ENCODE results near the gene RCC2. TPM values are rescaled to one million over a fixed set of nuclear protein-coding genes. Genes with fewer than 3 reads are reported as not detected.

The RCC2 gene
- polyA plus RNA-seq, 2 of the 4 experiments (the other 2 are of a cell fraction) = 60.9 to 90.0 TPM

- ChIA-PET CTCF (interaction anchor here (0.9 to 2.1 kb wide), 4 partner anchors 8 to 176 kb away, joined by 3 to 9 read pairs (median 3); no protein-coding TSS in a partner anchor), POLR2A (no interaction called here)
- no peak for ATAC-seq
These were observed 46.8 kb upstream of the RCC2 start for GRCh38 chr1:17486242-17486641.

More at GRCh38 chr1:17486242-17486641, 46.8 kb upstream of the RCC2 start:
- Histone ChIP-seq H3K27ac (no peak overlapping the region), H3K9me3 (no peaks in the 10 kb centered on the region), H3K4me2 (no peak overlapping the region), H3K4me1 (0 out of 3 replicates have a peak, but pooled peaks cover 4% of the 10 kb centered on the region), H3K4me3 (no peak overlapping the region)
- FAIRE-seq (no peak), DNase-seq (ENCODE audit: low read depth in 1 of 2, low spot score in 1 of 2) (no peak)
- no peak for TF ChIP-seq CTCF (IDR thresholded peaks at IDR 0.05)
- TF ChIP-seq HMGXB4 (CRISPR knock-in tag; IDR thresholded peaks at IDR 0.05; ENCODE audit: borderline replicate concordance) = no peak
- TF ChIP-seq CBX8 (IDR thresholded peaks at IDR 0.05) = no peak
- TF ChIP-seq ZSCAN20 (CRISPR knock-in tag; IDR thresholded peaks at IDR 0.05) = no peak
- TF ChIP-seq MAZ (IDR thresholded peaks at IDR 0.05; ENCODE audit: borderline replicate concordance, low read depth, low read length) = no peak
- TF ChIP-seq PHF8 (IDR thresholded peaks at IDR 0.05; ENCODE audit: borderline replicate concordance, low read depth) = no peak
- no peak for TF ChIP-seq JUNB (IDR thresholded peaks at IDR 0.05)
- TF ChIP-seq REST (IDR thresholded peaks at IDR 0.05) = no peak
- TF ChIP-seq NFE2L2 (conservative IDR thresholded peaks at IDR 0.05; ENCODE audit: low read length) = no peak
- no peak for TF ChIP-seq PBX3 (IDR thresholded peaks at IDR 0.05)
- TF ChIP-seq RAD21 (conservative IDR thresholded peaks at IDR 0.05 in 1 of 2, IDR thresholded peaks at IDR 0.05 in 1 of 2) = no peak
- TF ChIP-seq MAFK (IDR thresholded peaks at IDR 0.05; ENCODE audit: partially characterized antibody) = no peak
- no peak for TF ChIP-seq POLR2A (IDR thresholded peaks at IDR 0.05; ENCODE audit: low read length)
- TF ChIP-seq HOXB5 (CRISPR knock-in tag; IDR thresholded peaks at IDR 0.05) = no peak
- no peak for TF ChIP-seq ELK1 (IDR thresholded peaks at IDR 0.05; ENCODE audit: low read depth, low read length)
- no peak for TF ChIP-seq RARB (CRISPR knock-in tag; IDR thresholded peaks at IDR 0.05)
- TF ChIP-seq TP53 (CRISPR knock-in tag; IDR thresholded peaks at IDR 0.05) = no peak
- TF ChIP-seq TFCP2L1 (CRISPR knock-in tag; IDR thresholded peaks at IDR 0.05) = no peak
- no peak for TF ChIP-seq EHF (CRISPR knock-in tag; IDR thresholded peaks at IDR 0.05)
- TF ChIP-seq USF2 (IDR thresholded peaks at IDR 0.05) = no peak
- WGBS (ENCODE audit: missing lambda C conversion rate) = 91% methylated on average over 9 of the region's 9 CpGs
